Measurements from ENCODE around the gene ADTRP. TPM values are rescaled to one million over a fixed set of nuclear protein-coding genes. Genes with fewer than 3 reads are reported as not detected.

Gene ADTRP
- total and polyA plus RNA-seq, 2 donors (not counting 1 experiment from before 2014, with no cell fraction given): 0.18 to 1.2 TPM

DNA sequence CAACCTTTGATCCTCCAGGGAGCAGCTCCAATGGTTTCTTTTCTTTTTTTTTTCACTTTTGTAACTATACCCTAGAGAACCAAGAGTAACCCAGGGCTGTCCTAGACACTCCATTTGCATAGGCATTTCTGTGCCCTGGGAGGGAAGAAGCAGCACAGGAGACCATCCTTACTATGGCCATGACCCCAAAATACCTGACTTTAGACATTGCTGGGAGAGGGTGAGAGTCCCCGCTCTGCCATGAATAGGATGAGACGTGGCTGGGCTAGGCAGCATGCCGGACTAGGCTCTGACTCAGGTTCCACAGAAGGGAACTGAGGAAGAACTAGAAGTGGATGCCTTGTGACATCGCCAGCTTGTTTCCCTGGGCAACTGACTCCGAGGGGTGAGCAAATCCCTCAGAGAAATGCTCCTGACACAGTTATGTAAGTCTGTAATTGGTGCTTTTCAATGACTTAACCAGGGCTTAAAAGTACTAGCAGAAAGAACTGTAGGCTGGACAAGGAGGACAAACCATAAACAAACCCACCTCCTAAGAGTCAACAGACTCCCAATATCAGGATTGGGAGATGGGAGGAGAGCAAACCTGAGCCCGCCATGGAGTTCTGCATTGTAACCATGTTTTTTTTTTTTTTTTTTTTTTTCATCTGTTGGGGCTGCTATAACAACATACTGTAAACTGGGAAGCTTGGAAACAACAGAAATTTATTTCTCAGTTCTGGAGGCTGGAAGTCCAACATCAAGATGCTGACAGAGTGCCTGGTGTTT, 910 bp upstream of the ADTRP start:
- H3K4me3 Mint-ChIP-seq: no peak overlapping the region
- no peaks in the 10 kb centered on the region for H3K4me1 Mint-ChIP-seq
- ATAC-seq (ENCODE audit: low read depth) (no peak), DNase-seq (no peak)
- H3K79me2 ChIP-seq (ENCODE audit: control insufficient read depth, insufficient read depth, low read length): no peaks in the 10 kb centered on the region
- no peaks in the 10 kb centered on the region for H3K36me3 ChIP-seq (replicated peaks in 1 of 2; ENCODE audit: control extremely low read depth in 1 of 2, control insufficient read depth in 1 of 2, extremely low read depth in 1 of 2, insufficient read depth in 2 of 2, low read length in 1 of 2)
- peaks cover 13% of the 10 kb centered on the region for H3K27me3 Mint-ChIP-seq
- 95% methylated on average over 4 of the region's 6 CpGs for WGBS (ENCODE audit: insufficient coverage)
- intact Hi-C loops (cut with micrococcal nuclease): no loop called here
- no peak overlapping the region for H3K9ac ChIP-seq (ENCODE audit: low read length)
- H2AFZ ChIP-seq (ENCODE audit: insufficient read depth, low read depth, low read length, poor library complexity, severe bottlenecking): no peak overlapping the region
- no peaks in the 10 kb centered on the region for H3K27me3 ChIP-seq (replicated peaks in 1 of 4; ENCODE audit: control extremely low read depth in 1 of 4, control insufficient read depth in 3 of 4, insufficient read depth in 4 of 4, low read length in 3 of 4)
- H3K4me2 ChIP-seq (replicated peaks; ENCODE audit: low read depth, low read length, poor library complexity, severe bottlenecking): no peak overlapping the region
- H3K4me1 ChIP-seq (ENCODE audit: control insufficient read depth in 2 of 2, insufficient read depth in 2 of 2, low read length in 2 of 2): no peaks in the 10 kb centered on the region
- no peaks in the 10 kb centered on the region for H3K9me3 Mint-ChIP-seq (ENCODE audit: insufficient read depth)
- TF ChIP-seq EZH2 (IDR thresholded peaks at IDR 0.05; ENCODE audit: borderline replicate concordance, insufficient read depth, low read depth, low read length, poor library complexity, severe bottlenecking): no peak
- TF ChIP-seq CTCF (IDR thresholded peaks at IDR 0.05): no peak
- ChIA-PET CTCF (no interaction called here), POLR2A (no interaction called here)
- H3K27ac ChIP-seq (ENCODE audit: low read length in 2 of 2): no peak overlapping the region
- H3K9me3 ChIP-seq (ENCODE audit: control extremely low read depth in 1 of 3, control insufficient read depth in 2 of 3, insufficient read depth in 1 of 3, low read length in 2 of 3): peaks cover 0 to 4% (median 0%) of the 10 kb centered on the region in 3 donors
- no peak overlapping the region for H3K4me3 ChIP-seq (ENCODE audit: control extremely low read depth in 1 of 5, extremely low read depth in 1 of 5, insufficient read depth in 1 of 5, low read depth in 2 of 5, low read length in 4 of 5)
- no peak overlapping the region for H3K27ac Mint-ChIP-seq
- H4K20me1 ChIP-seq (ENCODE audit: control insufficient read depth, insufficient read depth, low read length, poor library complexity, severe bottlenecking): no peaks in the 10 kb centered on the region

GRCh38 chr6:11778036-11778435, 567 bp downstream of the ADTRP start:
- Histone ChIP-seq H3K4me1 (ENCODE audit: control insufficient read depth in 2 of 2, insufficient read depth in 2 of 2, low read length in 2 of 2) (no peaks in the 10 kb centered on the region), H3K4me3 (ENCODE audit: control extremely low read depth in 1 of 5, extremely low read depth in 1 of 5, insufficient read depth in 1 of 5, low read depth in 2 of 5, low read length in 4 of 5) (no peak overlapping the region), H3K27me3 (replicated peaks in 1 of 4; ENCODE audit: control extremely low read depth in 1 of 4, control insufficient read depth in 3 of 4, insufficient read depth in 4 of 4, low read length in 3 of 4) (no peaks in the 10 kb centered on the region), H2AFZ (ENCODE audit: insufficient read depth, low read depth, low read length, poor library complexity, severe bottlenecking) (no peak overlapping the region), H3K36me3 (replicated peaks in 1 of 2; ENCODE audit: control extremely low read depth in 1 of 2, control insufficient read depth in 1 of 2, extremely low read depth in 1 of 2, insufficient read depth in 2 of 2, low read length in 1 of 2) (no peaks in the 10 kb centered on the region), H3K9ac (ENCODE audit: low read length) (no peak overlapping the region), H3K9me3 (ENCODE audit: control extremely low read depth in 1 of 3, control insufficient read depth in 2 of 3, insufficient read depth in 1 of 3, low read length in 2 of 3) (peaks cover 0 to 4% (median 0%) of the 10 kb centered on the region in 3 donors), H4K20me1 (ENCODE audit: control insufficient read depth, insufficient read depth, low read length, poor library complexity, severe bottlenecking) (no peaks in the 10 kb centered on the region), H3K79me2 (ENCODE audit: control insufficient read depth, insufficient read depth, low read length) (no peaks in the 10 kb centered on the region), H3K4me2 (replicated peaks; ENCODE audit: low read depth, low read length, poor library complexity, severe bottlenecking) (no peak overlapping the region), H3K27ac (ENCODE audit: low read length in 2 of 2) (no peak overlapping the region)
- H3K9me3 Mint-ChIP-seq (ENCODE audit: insufficient read depth): no peaks in the 10 kb centered on the region
- ChIA-PET CTCF (no interaction called here), POLR2A (no interaction called here)
- H3K4me1 Mint-ChIP-seq: no peaks in the 10 kb centered on the region
- no peak overlapping the region for H3K4me3 Mint-ChIP-seq
- ATAC-seq (ENCODE audit: low read depth) (no peak), DNase-seq (no peak)
- TF ChIP-seq CTCF (IDR thresholded peaks at IDR 0.05) (no peak), EZH2 (IDR thresholded peaks at IDR 0.05; ENCODE audit: borderline replicate concordance, insufficient read depth, low read depth, low read length, poor library complexity, severe bottlenecking) (no peak)
- 100% methylated on average over 1 of the region's 2 CpGs for WGBS (ENCODE audit: insufficient coverage)
- intact Hi-C loops (cut with micrococcal nuclease): no loop called here
- no peak overlapping the region for H3K27ac Mint-ChIP-seq
- peaks cover 4% of the 10 kb centered on the region for H3K27me3 Mint-ChIP-seq

Measured in B cell (primary cell).